ENCODE results near the gene FAM171A1. TPM values are rescaled to one million over a fixed set of nuclear protein-coding genes. Genes with fewer than 3 reads are reported as not detected.
A peak's percentile ranks its signal among the peaks of the same experiment; 100 is the strongest.

FAM171A1 gene
- total and polyA plus RNA-seq, 8 donors: 12.4 to 34.1 (median 21.4) TPM

DNA sequence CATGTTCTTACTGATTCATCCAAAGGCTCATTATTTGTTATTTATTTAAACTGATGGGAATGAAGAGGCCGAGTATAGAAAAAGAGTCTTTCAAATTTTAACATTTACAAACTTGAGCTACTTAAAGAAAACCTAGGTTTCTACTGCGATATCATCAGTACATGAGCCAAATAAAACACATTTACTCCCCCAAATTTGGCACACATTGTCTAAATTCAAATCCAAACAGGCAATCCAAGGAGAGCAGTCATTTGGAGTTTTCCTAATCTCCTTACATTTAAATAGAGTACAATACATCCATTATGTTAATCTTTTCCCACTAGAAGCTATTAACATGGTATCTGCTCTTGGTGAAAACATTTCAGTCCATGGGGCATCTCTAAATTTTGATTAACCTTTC, 204.8 kb downstream of the FAM171A1 start:
- ATAC-seq (no peak), DNase-seq (no peak), FAIRE-seq (no peak)
- intact Hi-C loops (cut with DNase I): no loop called here
- Histone ChIP-seq H3K4me3 (peak overlapping the region in 1 of 4 donors; percentile 88), H3K36me3 (no peaks in the 10 kb centered on the region), H3K4me1 (peaks cover 0 to 28% (median 15%) of the 10 kb centered on the region in 3 donors), H3K9me3 (no peaks in the 10 kb centered on the region), H3K27ac (no peak overlapping the region), H3K27me3 (no peaks in the 10 kb centered on the region)
- TF ChIP-seq, protein P1, sequence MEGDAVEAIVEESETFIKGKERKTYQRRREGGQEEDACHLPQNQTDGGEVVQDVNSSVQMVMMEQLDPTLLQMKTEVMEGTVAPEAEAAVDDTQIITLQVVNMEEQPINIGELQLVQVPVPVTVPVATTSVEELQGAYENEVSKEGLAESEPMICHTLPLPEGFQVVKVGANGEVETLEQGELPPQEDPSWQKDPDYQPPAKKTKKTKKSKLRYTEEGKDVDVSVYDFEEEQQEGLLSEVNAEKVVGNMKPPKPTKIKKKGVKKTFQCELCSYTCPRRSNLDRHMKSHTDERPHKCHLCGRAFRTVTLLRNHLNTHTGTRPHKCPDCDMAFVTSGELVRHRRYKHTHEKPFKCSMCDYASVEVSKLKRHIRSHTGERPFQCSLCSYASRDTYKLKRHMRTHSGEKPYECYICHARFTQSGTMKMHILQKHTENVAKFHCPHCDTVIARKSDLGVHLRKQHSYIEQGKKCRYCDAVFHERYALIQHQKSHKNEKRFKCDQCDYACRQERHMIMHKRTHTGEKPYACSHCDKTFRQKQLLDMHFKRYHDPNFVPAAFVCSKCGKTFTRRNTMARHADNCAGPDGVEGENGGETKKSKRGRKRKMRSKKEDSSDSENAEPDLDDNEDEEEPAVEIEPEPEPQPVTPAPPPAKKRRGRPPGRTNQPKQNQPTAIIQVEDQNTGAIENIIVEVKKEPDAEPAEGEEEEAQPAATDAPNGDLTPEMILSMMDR (IDR thresholded peaks at IDR 0.05): no peak
- 34 to 52% methylated on average over 2 of the region's 2 CpGs for WGBS, 2 donors

DNA sequence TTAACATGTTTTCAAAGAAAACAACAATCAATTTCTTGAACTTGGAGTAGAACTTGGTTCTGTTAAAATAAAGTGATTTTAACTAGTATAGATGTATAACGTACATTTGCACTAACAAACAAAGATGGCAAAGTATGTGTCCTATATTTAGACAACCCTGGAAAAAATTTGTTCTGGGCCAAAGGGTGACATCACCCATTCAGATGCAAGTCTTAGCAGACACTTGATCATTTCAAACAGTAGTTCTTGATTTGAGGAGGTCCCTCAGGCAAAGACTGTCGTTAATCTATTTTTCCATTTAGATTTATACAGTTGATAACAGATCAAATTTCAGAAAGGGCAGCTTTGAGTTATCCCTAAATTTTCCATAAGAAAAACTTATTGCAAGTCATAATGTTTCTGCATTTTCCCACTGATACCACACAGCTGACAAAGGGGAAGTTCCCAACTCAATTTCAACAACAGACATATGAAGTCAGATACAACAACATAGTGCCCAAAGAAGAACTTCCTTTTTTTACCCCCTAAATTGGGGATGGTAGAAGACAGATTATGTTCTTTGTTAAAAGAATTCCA, 207.7 kb downstream of the FAM171A1 start:
- Histone ChIP-seq H3K36me3 (no peaks in the 10 kb centered on the region), H3K4me3 (no peak overlapping the region), H3K9me3 (no peaks in the 10 kb centered on the region), H3K4me1 (peaks cover 0 to 11% (median 0%) of the 10 kb centered on the region in 3 donors), H3K27me3 (no peaks in the 10 kb centered on the region), H3K27ac (no peak overlapping the region)
- no peak for ATAC-seq
- intact Hi-C loops (cut with DNase I): no loop called here
- TF ChIP-seq, protein P1 (IDR thresholded peaks at IDR 0.05): no peak
- DNase-seq: no peak
- 92% methylated on average over 2 of the region's 2 CpGs for WGBS, 2 donors
- no peak for FAIRE-seq

Other genes with a start within 250 kb of the FAM171A1 start
- gene NMT2, start 202.6 kb downstream of the FAM171A1 start, total RNA-seq: 10 to 100 TPM in 1 of 6 donors, 1 to 10 TPM in 5; 4.7 to 13.9 (median 7.3) TPM
- 1 to 10 TPM; 5.9 to 6.0 TPM for gene NMT2, start 202.6 kb downstream of the FAM171A1 start, polyA plus RNA-seq

All from pancreas (tissue), 10 donors.